Liver (tissue), 9 donors: Measurements from ENCODE around the gene NOD1. TPM values are rescaled to one million over a fixed set of nuclear protein-coding genes. Genes with fewer than 3 reads are reported as not detected.

Experiments
- DNase-seq: peaks from one replicate; pipeline ENCODE4 v3.0.0-alpha.2; 2017; ENCODE audit warnings: low spot score
- H3K27ac ChIP-seq, 2 donors: one replicate each; pipeline ENCODE4 v1.7.0; 2013; ENCODE audit warnings: inconsistent platforms in 2 of 2, low read length in 2 of 2, control low read depth in 1 of 2, low read depth in 1 of 2, mild to moderate bottlenecking in 1 of 2
- H3K27me3 ChIP-seq, 4 donors: one replicate each; pipeline versions ENCODE4 v1.6.1 to v1.7.0; 2013; ENCODE audit warnings: low read length in 3 of 4, inconsistent platforms in 1 of 4, mild to moderate bottlenecking in 1 of 4, moderate library complexity in 1 of 4; ENCODE audit not compliant: control insufficient read depth in 4 of 4, insufficient read depth in 4 of 4
- H3K36me3 ChIP-seq, 4 donors: one replicate each; pipeline versions ENCODE4 v1.6.1 to v1.7.0; 2013; ENCODE audit warnings: low read length in 3 of 4, mild to moderate bottlenecking in 3 of 4, low read depth in 1 of 4, moderate library complexity in 1 of 4; ENCODE audit not compliant: control insufficient read depth in 4 of 4, insufficient read depth in 3 of 4
- H3K4me1 ChIP-seq, 4 donors: one replicate each; pipeline versions ENCODE4 v1.6.1 to v1.7.0; 2013; ENCODE audit warnings: low read length in 3 of 4, mild to moderate bottlenecking in 3 of 4, moderate library complexity in 1 of 4; ENCODE audit not compliant: control insufficient read depth in 4 of 4, insufficient read depth in 4 of 4
- H3K4me3 ChIP-seq, 3 donors: one replicate each; pipeline versions ENCODE4 v1.6.1 to v1.7.0; 2013; ENCODE audit warnings: low read length in 3 of 3, control low read depth in 1 of 3, low read depth in 1 of 3, mild to moderate bottlenecking in 1 of 3
- H3K9ac ChIP-seq, 2 donors: one replicate each; pipeline ENCODE4 v1.7.0; 2013; ENCODE audit warnings: low read length in 2 of 2, mild to moderate bottlenecking in 2 of 2, moderate library complexity in 2 of 2, control low read depth in 1 of 2, low read depth in 1 of 2
- H3K9me3 ChIP-seq, 4 donors: one replicate each; pipeline versions ENCODE4 v1.6.1 to v1.7.0; 2013; ENCODE audit warnings: low read length in 3 of 4; ENCODE audit not compliant: control insufficient read depth in 4 of 4
- EGR1 ChIP-seq, 2 donors: IDR thresholded peaks; 2 replicates each; pipeline ENCODE4 v1.6.1; 2016 to 2018; ENCODE audit warnings: antibody characterized with exemption in 2 of 2, low read depth in 2 of 2
- FOXA1 ChIP-seq: IDR thresholded peaks from 2 replicates; pipeline ENCODE4 v1.6.1; 2016; ENCODE audit warnings: antibody characterized with exemption
- FOXA2 ChIP-seq: IDR thresholded peaks from 2 replicates; pipeline ENCODE4 v1.6.1; 2016; ENCODE audit warnings: antibody characterized with exemption
- GABPA ChIP-seq, 2 donors: IDR thresholded peaks in 1 of 2; conservative IDR thresholded peaks in 1 of 2; 2 replicates each; pipeline ENCODE4 v1.6.1; 2016; ENCODE audit warnings: antibody characterized with exemption in 2 of 2, mild to moderate bottlenecking in 1 of 2, moderate library complexity in 1 of 2
- HNF4A ChIP-seq, 2 donors: conservative IDR thresholded peaks; 2 replicates each; pipeline ENCODE4 v1.6.1; 2016; ENCODE audit warnings: antibody characterized with exemption in 2 of 2, mild to moderate bottlenecking in 2 of 2
- HNF4G ChIP-seq: IDR thresholded peaks from 2 replicates; pipeline ENCODE4 v1.6.1; 2016; ENCODE audit warnings: antibody characterized with exemption
- JUND ChIP-seq, 2 donors: IDR thresholded peaks; 2 replicates each; pipeline ENCODE4 v1.6.1; 2016; ENCODE audit warnings: antibody characterized with exemption in 2 of 2
- MAX ChIP-seq: IDR thresholded peaks from 2 replicates; pipeline ENCODE4 v1.6.1; 2016; ENCODE audit warnings: antibody characterized with exemption
- NR2F2 ChIP-seq: IDR thresholded peaks from 2 replicates; pipeline ENCODE4 v1.6.1; 2016; ENCODE audit warnings: antibody characterized with exemption
- RAD21 ChIP-seq, 2 donors: IDR thresholded peaks; 2 replicates each; pipeline ENCODE4 v1.6.1; 2016; ENCODE audit warnings: antibody characterized with exemption in 2 of 2, mild to moderate bottlenecking in 2 of 2
- REST ChIP-seq: IDR thresholded peaks from 2 replicates; pipeline ENCODE4 v1.6.1; 2016; ENCODE audit warnings: antibody characterized with exemption, mild to moderate bottlenecking
- RXRA ChIP-seq, 2 donors: IDR thresholded peaks; 2 replicates each; pipeline ENCODE4 v1.6.1; 2017 to 2018; ENCODE audit warnings: antibody characterized with exemption in 2 of 2, mild to moderate bottlenecking in 1 of 2
- SP1 ChIP-seq: IDR thresholded peaks from 2 replicates; pipeline ENCODE4 v1.6.1; 2018; ENCODE audit warnings: antibody characterized with exemption, mild to moderate bottlenecking
- TAF1 ChIP-seq: conservative IDR thresholded peaks from 2 replicates; pipeline ENCODE4 v1.6.1; 2016; ENCODE audit warnings: antibody characterized with exemption, mild to moderate bottlenecking
- YY1 ChIP-seq: IDR thresholded peaks from 2 replicates; pipeline ENCODE4 v1.6.1; 2016; ENCODE audit warnings: antibody characterized with exemption, mild to moderate bottlenecking
- ZBTB33 ChIP-seq: IDR thresholded peaks from 2 replicates; pipeline ENCODE4 v1.6.1; 2016; ENCODE audit warnings: antibody characterized with exemption
- WGBS: extraction: QIAGEN DNeasy Blood & Tissue Kit; methylation state at CpG from one replicate; pipeline ENCODE4 v1.1.7; 2013; 5-methylcytosine and 5-hydroxymethylcytosine counted together
- polyA plus RNA-seq, 2 donors: library from polyadenylated mRNA; stranded (reverse) in 1 of 2; unstranded in 1 of 2; fragments of 200-250 nt in 1 of 2; fragments of >200 nt in 1 of 2; fragmentation: Nextera tagmentation in 1 of 2; extraction: Ambion mirVana in 1 of 2; gene quantifications; one replicate each; pipeline versions ENCODE4 v1.2.1 to v1.2.3, GENCODE V29; 2013 to 2015
- total RNA-seq, 2 donors: library from RNA; depleted of rRNA; stranded (reverse); fragments of >200 nt; gene quantifications; one replicate each; pipeline ENCODE4 v1.2.3, GENCODE V29; 2014
- TF ChIP-seq, protein P1 (sequence below): fragments of 150-350 bp; IDR thresholded peaks from 2 replicates; pipeline ENCODE4 v1.5.1; 2017; ENCODE audit warnings: improper control_type of control experiment, low read depth, low read length; ENCODE audit not compliant: missing input control
- TF ChIP-seq, protein P2 (sequence below): IDR thresholded peaks from 2 replicates; pipeline ENCODE4 v1.6.1; 2016; ENCODE audit warnings: antibody characterized with exemption
- donor health status: healthy.
- donor health status: healthy.
- donor health status: healthy.
- donor health status: healthy.
- donor health status: healthy.

NOD1 gene
- total and polyA plus RNA-seq, 4 donors = 1.7 to 3.5 (median 2.0) TPM

- no peak for DNase-seq
- H3K4me1 ChIP-seq = no peaks in the 10 kb centered on the region
- no peaks in the 10 kb centered on the region for H3K27me3 ChIP-seq
- peaks cover 0 to 3% (median 0%) of the 10 kb centered on the region in 4 donors for H3K36me3 ChIP-seq
- H3K9ac ChIP-seq = no peak overlapping the region
- no peak overlapping the region for H3K4me3 ChIP-seq
- no peaks in the 10 kb centered on the region for H3K9me3 ChIP-seq
- TF ChIP-seq HNF4A (conservative IDR thresholded peaks at IDR 0.05) = no peak
- WGBS = 99% methylated on average over 6 of the region's 6 CpGs
- H3K27ac ChIP-seq = no peak overlapping the region
Measured at GRCh38 chr7:30391806-30392205, 86.8 kb downstream of the NOD1 start.

DNA sequence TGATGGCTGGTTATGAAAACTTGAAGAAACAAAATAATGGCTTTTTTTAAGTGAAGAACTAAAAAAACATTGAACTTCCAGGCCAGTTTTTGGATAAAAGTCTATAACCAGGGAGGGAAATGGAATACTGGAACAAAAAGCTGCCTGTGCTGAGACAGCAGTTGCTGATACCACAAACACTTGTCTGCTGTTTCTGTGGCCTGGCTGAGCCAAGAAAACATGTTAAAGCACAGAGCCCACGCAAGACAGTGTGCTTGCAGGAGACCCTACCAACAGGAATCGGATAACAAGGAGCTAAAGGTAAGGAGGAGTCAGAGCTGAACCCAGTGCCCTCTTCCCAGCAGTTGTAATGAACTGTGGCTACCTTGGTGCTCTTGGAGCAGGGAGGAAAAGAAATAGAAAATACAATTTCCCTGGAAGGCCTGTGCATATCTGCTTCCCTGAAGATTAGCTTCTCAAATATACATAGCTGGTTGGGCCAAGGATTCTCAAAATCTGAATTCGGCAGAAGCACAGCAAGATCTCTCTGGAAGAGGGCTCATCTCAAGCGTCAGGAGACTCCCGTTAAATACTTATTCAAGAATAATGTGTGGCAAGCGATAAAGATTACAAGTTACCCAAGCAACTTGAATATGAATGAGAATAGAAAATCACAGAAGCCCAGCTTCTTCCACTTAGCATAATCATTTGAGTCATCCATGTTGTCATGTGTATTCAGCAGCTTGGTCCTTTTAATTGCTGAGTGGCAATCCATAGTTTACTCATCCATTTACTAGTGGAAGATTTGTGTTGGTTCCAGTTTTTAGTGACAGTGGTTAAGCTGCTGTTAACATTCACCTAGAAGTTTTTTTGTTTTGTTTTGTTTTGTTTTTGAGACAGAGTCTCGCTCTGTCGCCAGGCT, 87.6 kb downstream of the NOD1 start:
- no peak overlapping the region for H3K9ac ChIP-seq
- H3K36me3 ChIP-seq = peaks cover 0 to 3% (median 0%) of the 10 kb centered on the region in 4 donors
- TF ChIP-seq FOXA2 (no peak), HNF4A (conservative IDR thresholded peaks at IDR 0.05) (no peak), JUND (IDR thresholded peaks at IDR 0.05) (no peak), REST (no peak), HNF4G (no peak), GABPA (IDR thresholded peaks at IDR 0.05 in 1 of 2, conservative IDR thresholded peaks at IDR 0.05 in 1 of 2) (no peak), ZBTB33 (no peak), RXRA (IDR thresholded peaks at IDR 0.05) (no peak), EGR1 (IDR thresholded peaks at IDR 0.05; ENCODE audit: low read depth in 2 of 2) (no peak), SP1 (no peak), YY1 (no peak), MAX (no peak), FOXA1 (no peak), TAF1 (no peak), RAD21 (IDR thresholded peaks at IDR 0.05) (no peak), NR2F2 (no peak)
- TF ChIP-seq, protein P1, sequence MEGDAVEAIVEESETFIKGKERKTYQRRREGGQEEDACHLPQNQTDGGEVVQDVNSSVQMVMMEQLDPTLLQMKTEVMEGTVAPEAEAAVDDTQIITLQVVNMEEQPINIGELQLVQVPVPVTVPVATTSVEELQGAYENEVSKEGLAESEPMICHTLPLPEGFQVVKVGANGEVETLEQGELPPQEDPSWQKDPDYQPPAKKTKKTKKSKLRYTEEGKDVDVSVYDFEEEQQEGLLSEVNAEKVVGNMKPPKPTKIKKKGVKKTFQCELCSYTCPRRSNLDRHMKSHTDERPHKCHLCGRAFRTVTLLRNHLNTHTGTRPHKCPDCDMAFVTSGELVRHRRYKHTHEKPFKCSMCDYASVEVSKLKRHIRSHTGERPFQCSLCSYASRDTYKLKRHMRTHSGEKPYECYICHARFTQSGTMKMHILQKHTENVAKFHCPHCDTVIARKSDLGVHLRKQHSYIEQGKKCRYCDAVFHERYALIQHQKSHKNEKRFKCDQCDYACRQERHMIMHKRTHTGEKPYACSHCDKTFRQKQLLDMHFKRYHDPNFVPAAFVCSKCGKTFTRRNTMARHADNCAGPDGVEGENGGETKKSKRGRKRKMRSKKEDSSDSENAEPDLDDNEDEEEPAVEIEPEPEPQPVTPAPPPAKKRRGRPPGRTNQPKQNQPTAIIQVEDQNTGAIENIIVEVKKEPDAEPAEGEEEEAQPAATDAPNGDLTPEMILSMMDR = no peak
- TF ChIP-seq, protein P2, sequence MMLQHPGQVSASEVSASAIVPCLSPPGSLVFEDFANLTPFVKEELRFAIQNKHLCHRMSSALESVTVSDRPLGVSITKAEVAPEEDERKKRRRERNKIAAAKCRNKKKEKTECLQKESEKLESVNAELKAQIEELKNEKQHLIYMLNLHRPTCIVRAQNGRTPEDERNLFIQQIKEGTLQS = no peak
- no peaks in the 10 kb centered on the region for H3K27me3 ChIP-seq
- no peak for DNase-seq
- H3K4me1 ChIP-seq = no peaks in the 10 kb centered on the region
- no peak overlapping the region for H3K27ac ChIP-seq
- H3K9me3 ChIP-seq = no peaks in the 10 kb centered on the region
- H3K4me3 ChIP-seq = no peak overlapping the region
- WGBS = 89% methylated on average over 8 of the region's 8 CpGs
